Amniotic stem cell (primary cell): ENCODE data around the gene IGSF11.
"Not testable (repeated sequence)": the region's sequence is repeated elsewhere in the genome, so short reads cannot be mapped to it uniquely, and the experiment has no call there.

Experiments
- DNase-seq: peaks from one replicate; lab custom pipeline; 2025; lab: John Stamatoyannopoulos, UW

The IGSF11 gene

GRCh38 chr3:118988198-118989130 lies 46.2 kb downstream of the IGSF11 start:
- DNase-seq = no peak

GRCh38 chr3:118987477-118987876 lies 47.2 kb downstream of the IGSF11 start:
- DNase-seq = no peak

GRCh38 chr3:118986734-118987133 lies 47.9 kb downstream of the IGSF11 start:
- DNase-seq = no peak

- DNase-seq = no peak
These were observed 49.9 kb downstream of the IGSF11 start for GRCh38 chr3:118984699-118985098.

GRCh38 chr3:118981494-118982134 lies 53.0 kb downstream of the IGSF11 start:
- DNase-seq = no peak

GRCh38 chr3:118980832-118981231 lies 53.8 kb downstream of the IGSF11 start:
- DNase-seq = no peak

GRCh38 chr3:118978393-118978758 lies 56.3 kb downstream of the IGSF11 start:
- no peak for DNase-seq

GRCh38 chr3:118977671-118978392 lies 56.8 kb downstream of the IGSF11 start:
- DNase-seq = no peak

- DNase-seq = no peak
These were observed 57.5 kb downstream of the IGSF11 start for GRCh38 chr3:118977118-118977517.

- DNase-seq = not testable (repeated sequence)
These were observed 59.2 kb downstream of the IGSF11 start for GRCh38 chr3:118975476-118975875.

- no peak for DNase-seq
These were observed 60.1 kb downstream of the IGSF11 start for GRCh38 chr3:118974356-118975097.

- DNase-seq = no peak
These were observed 61.6 kb downstream of the IGSF11 start for GRCh38 chr3:118973050-118973449.

GRCh38 chr3:118970819-118971218 lies 63.8 kb downstream of the IGSF11 start:
- DNase-seq = no peak

GRCh38 chr3:118968640-118969039 lies 66.0 kb downstream of the IGSF11 start:
- no peak for DNase-seq

GRCh38 chr3:118968111-118968510 lies 66.5 kb downstream of the IGSF11 start:
- DNase-seq = no peak

- no peak for DNase-seq
These were observed 67.9 kb downstream of the IGSF11 start for GRCh38 chr3:118966700-118967099.

GRCh38 chr3:118963711-118964110 lies 70.9 kb downstream of the IGSF11 start:
- no peak for DNase-seq

- DNase-seq = no peak
These were observed 73.7 kb downstream of the IGSF11 start for GRCh38 chr3:118960876-118961450.

GRCh38 chr3:118955914-118956556 lies 78.6 kb downstream of the IGSF11 start:
- DNase-seq = no peak

- no peak for DNase-seq
These were observed 83.6 kb downstream of the IGSF11 start for GRCh38 chr3:118951089-118951488.

GRCh38 chr3:118949113-118949760 lies 85.4 kb downstream of the IGSF11 start:
- DNase-seq = no peak
